ENCODE data around the gene DPEP2. TPM values are rescaled to one million over a fixed set of nuclear protein-coding genes. Genes with fewer than 3 reads are reported as not detected.

The DPEP2 gene
- total and polyA plus RNA-seq, 5 experiments from 2014 or later, result 29.0 to 157 (median 47.9) TPM

DNA sequence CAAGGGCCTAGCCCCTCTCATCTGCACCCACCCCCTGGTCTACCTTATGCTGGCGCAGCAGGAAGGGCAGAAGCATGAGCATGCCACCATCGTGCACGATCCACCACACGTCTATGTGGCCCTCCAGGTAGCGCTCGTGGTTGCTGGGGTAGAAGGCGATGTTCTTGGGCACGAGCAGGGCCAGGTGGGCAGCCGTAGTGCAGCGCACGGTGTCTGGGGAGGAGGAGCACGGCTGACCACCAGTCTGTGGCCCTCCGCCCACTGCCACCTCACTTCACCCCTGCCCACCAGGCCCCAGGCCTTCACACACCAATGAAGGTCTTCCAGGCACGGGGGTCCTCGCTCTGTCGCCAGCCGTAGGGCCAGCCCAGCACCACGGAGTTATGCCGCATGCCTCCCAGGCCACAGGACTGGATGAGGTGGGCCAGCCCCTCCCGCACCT lies 53.1 kb downstream of the DPEP2 start:
- POLR2A ChIA-PET, result interaction anchor here (0.9 to 1.1 kb wide), 2 partner anchors 10 to 18 kb away, joined by 3 to 4 read pairs; partner anchors contain the start of gene PSMB10
- peak overlapping the region in 2 of 10 donors; percentile 13 to 43 for H3K27ac Mint-ChIP-seq

DNA sequence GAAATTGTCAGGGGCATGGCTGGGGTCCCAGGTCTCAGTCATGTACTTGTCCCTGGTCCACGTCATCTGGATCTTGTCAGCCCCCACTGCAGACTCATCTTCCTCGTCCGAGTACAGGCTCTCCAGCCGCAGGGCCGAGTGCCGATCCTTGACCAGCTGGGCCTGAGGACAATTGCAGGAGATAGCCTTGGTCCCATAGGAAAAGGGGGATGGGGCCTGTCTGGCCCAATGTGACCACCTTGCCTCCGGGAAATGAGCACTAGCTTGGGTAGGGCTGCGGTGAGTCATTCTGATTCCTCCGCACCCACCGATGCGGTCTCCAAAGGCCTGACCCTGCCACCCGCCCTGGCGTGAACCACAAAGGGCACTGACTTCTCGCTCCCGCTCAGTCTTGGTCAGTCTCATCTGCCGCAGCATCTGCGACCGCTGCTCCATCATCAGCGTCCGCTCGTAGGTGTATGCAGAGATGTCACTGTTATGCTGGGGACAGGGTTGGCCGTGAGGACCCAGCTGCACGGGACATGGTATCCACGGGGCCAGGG lies 53.8 kb downstream of the DPEP2 start:
- Mint-ChIP-seq H3K36me3 (peaks cover 0 to 3% (median 1%) of the 10 kb centered on the region in 3 donors), H3K27ac (no peak overlapping the region), H3K4me1 (peaks cover 11 to 17% (median 14%) of the 10 kb centered on the region in 4 donors), H3K9me3 (no peaks in the 10 kb centered on the region), H3K4me3 (no peak overlapping the region), H3K27me3 (no peaks in the 10 kb centered on the region)
- ATAC-seq (no peak), DNase-seq (no peak)
- POLR2A ChIA-PET, result interaction anchor here (0.7 to 0.9 kb wide), 2 partner anchors 9 to 72 kb away, joined by 3 to 4 read pairs; partner anchors contain the start of gene PSMB10

More for the DNA sequence above, 53.1 kb downstream of the DPEP2 start:
- no peaks in the 10 kb centered on the region for H3K9me3 Mint-ChIP-seq
- ATAC-seq (no peak), DNase-seq (no peak)
- peaks cover 0 to 3% (median 1%) of the 10 kb centered on the region in 3 donors for H3K36me3 Mint-ChIP-seq
- no peak overlapping the region for H3K4me3 Mint-ChIP-seq
- H3K4me1 Mint-ChIP-seq, result peaks cover 9 to 16% (median 12%) of the 10 kb centered on the region in 4 donors
- H3K27me3 Mint-ChIP-seq, result no peaks in the 10 kb centered on the region

DNA sequence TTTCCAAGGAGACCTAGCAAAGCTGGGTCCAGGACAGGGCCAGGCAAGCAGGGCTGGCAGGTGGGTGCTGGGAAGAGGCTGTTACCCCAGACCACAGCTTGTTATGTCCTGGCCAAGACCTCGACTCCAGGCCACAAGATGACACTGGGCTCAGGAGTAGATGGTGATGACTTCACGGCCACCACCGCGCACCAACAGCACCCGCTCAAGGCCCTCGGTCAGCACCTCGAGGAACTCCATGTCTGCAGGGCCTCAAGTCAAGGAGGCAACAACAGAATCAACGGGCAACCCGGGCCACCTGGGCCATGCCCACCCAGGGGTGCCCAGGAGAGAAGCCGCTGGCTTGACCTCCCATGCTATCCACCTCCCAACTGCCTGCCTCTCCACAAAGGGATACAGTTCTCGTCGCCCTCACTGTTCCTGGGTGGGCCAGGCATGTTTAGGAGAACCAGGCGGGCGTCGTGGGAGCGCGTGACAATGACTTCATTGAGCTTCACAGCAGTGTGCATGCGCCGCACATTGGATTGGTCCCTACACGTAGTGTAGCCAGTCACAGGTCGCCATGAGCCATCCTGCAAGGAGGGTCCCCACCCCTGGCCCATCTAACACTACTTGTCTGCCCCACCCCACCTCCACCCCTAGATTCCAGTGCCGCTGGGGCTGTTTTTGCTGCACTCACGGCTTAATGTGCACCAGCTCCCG lies 54.4 kb downstream of the DPEP2 start:
- Mint-ChIP-seq H3K27ac (no peak overlapping the region), H3K9me3 (no peaks in the 10 kb centered on the region), H3K4me3 (no peak overlapping the region), H3K4me1 (peaks cover 14 to 24% (median 20%) of the 10 kb centered on the region in 4 donors), H3K36me3 (peaks cover 0 to 3% (median 1%) of the 10 kb centered on the region in 3 donors), H3K27me3 (no peaks in the 10 kb centered on the region)
- ATAC-seq (no peak), DNase-seq (no peak)
- POLR2A ChIA-PET, result interaction anchor here (0.7 to 1.2 kb wide), 3 partner anchors 9 to 71 kb away, joined by 3 to 4 read pairs (median 3); no protein-coding TSS in a partner anchor

DNA sequence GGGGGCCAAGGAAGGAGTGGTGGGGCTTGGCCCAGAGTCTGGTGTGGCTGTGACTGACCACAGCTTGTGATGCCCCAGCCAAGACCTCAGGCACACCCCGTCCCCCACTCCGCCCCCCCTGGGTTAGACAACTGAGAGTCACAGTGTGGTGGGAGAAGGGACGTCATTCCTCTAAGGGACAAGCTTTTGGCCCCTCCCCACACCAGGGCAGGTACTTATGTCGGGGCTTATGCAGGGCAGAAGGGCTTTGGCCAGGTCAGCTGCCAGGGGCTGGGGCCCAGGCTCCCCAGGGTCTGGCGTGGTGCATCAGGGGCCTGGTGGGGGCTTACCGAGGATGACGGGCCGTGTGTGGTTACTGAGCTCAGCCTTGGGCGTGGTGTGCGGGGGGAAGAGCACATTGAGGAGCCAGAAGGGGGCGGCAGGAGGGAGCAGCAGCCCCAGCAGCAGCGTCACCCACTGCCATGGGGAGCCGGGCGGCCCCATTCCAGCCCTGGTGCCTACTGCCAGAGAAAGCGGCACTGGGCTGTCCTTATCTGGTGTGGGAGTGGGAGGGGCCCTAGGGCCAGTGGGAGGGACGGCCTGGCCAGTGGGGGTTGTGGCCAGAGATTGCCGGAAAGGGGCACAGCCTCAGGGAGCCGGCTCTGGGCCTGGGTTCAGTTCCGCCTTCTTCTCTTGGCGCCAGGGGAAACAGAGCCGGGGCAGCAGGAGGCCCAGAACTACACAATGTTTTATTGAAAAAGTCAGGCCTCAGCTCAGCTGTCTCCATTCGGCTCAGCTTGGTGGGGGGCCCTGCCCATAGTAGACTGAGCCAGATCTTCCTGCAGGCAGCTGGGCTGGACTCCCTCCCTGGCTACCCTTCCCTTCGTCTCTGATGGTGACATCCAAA lies 55.4 kb downstream of the DPEP2 start, which contains the start of gene LCAT:
LCAT (minus strand) TSS at position 502 of the 886 bp plus-strand sequence; CDS start at position 483, 19 bp downstream.
- peak within 1 kb of the TSS in 2 of 10 donors; percentile 5 to 65 for H3K27ac Mint-ChIP-seq
- ATAC-seq (no peak), DNase-seq (no peak)
- no peaks in the 10 kb centered on the region for H3K9me3 Mint-ChIP-seq
- H3K27me3 Mint-ChIP-seq, result no peaks in the 10 kb centered on the region
- H3K4me3 Mint-ChIP-seq, result no peak within 1 kb of the TSS
- H3K36me3 Mint-ChIP-seq, result peaks cover 0 to 3% (median 1%) of the 10 kb centered on the region in 3 donors
- POLR2A ChIA-PET, result interaction anchor here (0.9 to 1.2 kb wide), 2 partner anchors 8 to 17 kb away, joined by 3 to 4 read pairs; no protein-coding TSS in a partner anchor
- H3K4me1 Mint-ChIP-seq, result peaks cover 17 to 32% (median 28%) of the 10 kb centered on the region in 4 donors

DNA sequence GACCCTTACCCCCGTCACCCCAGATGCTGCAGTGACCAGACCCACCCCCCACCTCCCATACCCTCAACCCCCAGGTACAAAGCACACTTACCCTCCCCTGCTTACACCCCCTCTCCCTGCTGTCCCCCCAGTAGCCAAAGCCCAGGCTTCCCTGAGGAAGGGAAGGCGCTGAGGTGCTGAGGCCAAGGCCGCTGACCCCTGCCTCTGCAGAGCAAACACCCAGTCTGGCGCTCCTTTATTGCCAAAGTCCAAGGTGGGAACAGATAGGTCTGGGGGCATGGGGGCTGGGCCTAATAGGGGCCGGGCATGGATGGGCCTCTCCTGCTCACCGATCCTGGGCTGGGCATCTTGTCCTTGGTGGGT lies 56.0 kb downstream of the DPEP2 start:
- peaks cover 16 to 33% (median 29%) of the 10 kb centered on the region in 4 donors for H3K4me1 Mint-ChIP-seq

DNA sequence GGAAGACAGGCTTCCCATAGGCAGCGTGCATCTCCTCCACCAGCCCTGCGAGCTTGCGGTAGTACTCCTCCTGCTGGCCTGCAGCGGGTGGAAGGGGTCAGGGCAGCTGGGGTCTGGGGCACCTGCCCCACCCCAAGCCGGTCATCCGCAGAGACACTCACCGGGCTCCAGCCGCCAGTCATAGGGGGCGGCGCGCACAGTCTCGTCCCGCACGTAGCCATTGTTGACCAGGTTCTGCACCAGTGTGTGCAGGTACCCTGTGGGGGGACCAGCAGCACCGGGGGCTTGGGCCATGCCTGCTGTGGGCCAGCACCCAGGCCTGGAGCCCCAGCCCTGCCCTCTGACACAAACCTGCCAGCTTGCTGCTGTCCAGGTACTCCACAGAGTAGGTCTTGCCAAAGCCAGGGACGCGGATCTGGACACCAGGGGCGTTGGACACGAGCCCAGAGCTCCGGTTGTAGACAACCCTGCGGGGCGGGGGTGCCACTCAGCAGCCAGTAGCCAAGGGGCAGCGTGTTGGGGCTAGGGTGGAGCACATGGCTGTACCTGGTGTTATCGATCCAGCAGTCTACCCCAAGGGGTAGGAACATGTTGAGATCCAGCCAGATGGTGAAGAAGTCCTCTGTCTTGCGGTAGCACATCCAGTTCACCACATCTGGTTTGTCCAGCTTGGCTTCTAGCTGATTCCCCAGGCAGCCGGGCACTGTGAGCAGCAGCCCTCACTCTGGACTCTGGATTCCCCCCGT lies 56.6 kb downstream of the DPEP2 start:
- H3K9me3 Mint-ChIP-seq, result no peaks in the 10 kb centered on the region
- POLR2A ChIA-PET, result interaction anchor here (0.6 to 1.7 kb wide), 4 partner anchors 11 to 344 kb away, joined by 3 to 7 read pairs (median 4); partner anchors contain the start of gene CTRL
- ATAC-seq, result no peak
- H3K4me3 Mint-ChIP-seq, result no peak overlapping the region
- no peaks in the 10 kb centered on the region for H3K27me3 Mint-ChIP-seq
- no peak for DNase-seq
- peaks cover 14 to 33% (median 29%) of the 10 kb centered on the region in 4 donors for H3K4me1 Mint-ChIP-seq
- H3K36me3 Mint-ChIP-seq, result peaks cover 0 to 3% (median 1%) of the 10 kb centered on the region in 3 donors
- H3K27ac Mint-ChIP-seq, result peak overlapping the region in 2 of 10 donors; percentile 76 to 90

More for the DNA sequence above, 56.0 kb downstream of the DPEP2 start:
- Mint-ChIP-seq H3K36me3 (peaks cover 0 to 3% (median 1%) of the 10 kb centered on the region in 3 donors), H3K4me3 (no peak overlapping the region), H3K9me3 (no peaks in the 10 kb centered on the region), H3K27ac (no peak overlapping the region), H3K27me3 (no peaks in the 10 kb centered on the region)
- ATAC-seq (no peak), DNase-seq (no peak)
- POLR2A ChIA-PET, result no interaction called here

DNA sequence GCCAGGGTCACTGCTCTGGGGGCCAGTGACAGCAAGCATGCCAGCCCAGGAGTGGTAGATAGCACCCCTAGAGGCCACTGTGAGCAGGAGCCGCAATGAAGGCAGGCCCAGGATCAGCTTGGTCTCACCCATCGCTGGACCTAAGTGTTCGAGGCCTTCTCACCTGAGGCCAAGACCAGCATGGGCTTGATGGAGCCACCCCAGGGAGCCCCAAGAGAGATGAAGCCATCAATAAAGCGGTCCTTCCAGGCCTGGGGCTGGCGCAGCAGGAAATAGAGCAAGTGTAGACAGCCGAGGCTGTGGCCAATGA lies 57.1 kb downstream of the DPEP2 start:
- Mint-ChIP-seq H3K27ac (peak overlapping the region in 8 of 10 donors; percentile 46 to 90 (median 72)), H3K36me3 (peaks cover 0 to 3% (median 1%) of the 10 kb centered on the region in 3 donors), H3K4me3 (peak overlapping the region in 1 of 10 donors; percentile 20), H3K4me1 (peaks cover 18 to 37% (median 33%) of the 10 kb centered on the region in 4 donors), H3K27me3 (no peaks in the 10 kb centered on the region), H3K9me3 (no peaks in the 10 kb centered on the region)
- DNase-seq (peak in 3 of 10 donors; percentile 22 to 36 (median 29)), ATAC-seq (peak; percentile 37 to 41)
- POLR2A ChIA-PET, result interaction anchor here (0.6 to 1.7 kb wide), 5 partner anchors 10 to 344 kb away, joined by 3 to 7 read pairs (median 3); partner anchors contain the start of gene CTRL

DNA sequence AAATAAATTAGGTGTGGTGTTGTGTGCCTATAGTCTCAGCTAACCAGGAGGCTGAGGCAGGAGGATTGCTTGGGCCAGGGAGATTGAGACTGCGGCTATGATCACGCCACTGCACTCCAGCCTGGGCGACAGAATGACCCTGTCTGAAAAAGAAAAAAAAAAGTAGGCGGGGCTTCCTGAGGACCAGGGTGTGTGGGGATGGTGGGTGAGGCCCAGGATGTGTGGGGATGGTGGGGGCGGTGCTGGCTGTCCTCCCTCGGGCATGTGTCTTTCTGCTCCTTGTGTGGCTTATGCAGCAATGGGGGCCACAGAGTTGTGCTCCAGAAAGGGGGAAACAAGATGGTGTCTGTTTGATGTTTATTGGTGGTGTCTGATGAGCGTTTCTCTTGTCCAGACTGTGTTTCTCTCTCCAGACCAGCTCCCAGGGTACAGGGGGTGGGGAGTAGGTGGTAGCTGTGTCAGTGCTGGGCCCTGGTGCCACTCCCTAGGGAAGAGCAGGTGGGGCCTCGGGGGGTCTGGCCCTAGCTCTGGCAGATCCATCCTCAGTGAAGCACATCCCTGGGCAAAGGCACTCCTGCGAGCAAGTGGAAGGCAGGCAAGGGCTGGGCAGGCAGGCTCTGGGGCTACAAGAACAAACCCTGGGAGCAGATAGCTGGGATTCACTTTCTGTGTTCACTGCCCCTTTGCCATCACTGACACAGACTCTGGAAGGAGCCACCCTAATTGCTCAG lies 57.6 kb downstream of the DPEP2 start:
- ATAC-seq (no peak), DNase-seq (no peak)
- Mint-ChIP-seq H3K27me3 (no peaks in the 10 kb centered on the region), H3K4me1 (peaks cover 23 to 42% (median 38%) of the 10 kb centered on the region in 4 donors), H3K27ac (peak overlapping the region in 9 of 10 donors; percentile 34 to 95 (median 74)), H3K4me3 (peak overlapping the region in 1 of 10 donors; percentile 60), H3K36me3 (peaks cover 0 to 3% (median 1%) of the 10 kb centered on the region in 3 donors), H3K9me3 (no peaks in the 10 kb centered on the region)
- POLR2A ChIA-PET, result interaction anchor here (0.6 to 1.7 kb wide), 6 partner anchors 10 to 345 kb away, joined by 3 to 7 read pairs (median 4); partner anchors contain the start of gene CTRL

DNA sequence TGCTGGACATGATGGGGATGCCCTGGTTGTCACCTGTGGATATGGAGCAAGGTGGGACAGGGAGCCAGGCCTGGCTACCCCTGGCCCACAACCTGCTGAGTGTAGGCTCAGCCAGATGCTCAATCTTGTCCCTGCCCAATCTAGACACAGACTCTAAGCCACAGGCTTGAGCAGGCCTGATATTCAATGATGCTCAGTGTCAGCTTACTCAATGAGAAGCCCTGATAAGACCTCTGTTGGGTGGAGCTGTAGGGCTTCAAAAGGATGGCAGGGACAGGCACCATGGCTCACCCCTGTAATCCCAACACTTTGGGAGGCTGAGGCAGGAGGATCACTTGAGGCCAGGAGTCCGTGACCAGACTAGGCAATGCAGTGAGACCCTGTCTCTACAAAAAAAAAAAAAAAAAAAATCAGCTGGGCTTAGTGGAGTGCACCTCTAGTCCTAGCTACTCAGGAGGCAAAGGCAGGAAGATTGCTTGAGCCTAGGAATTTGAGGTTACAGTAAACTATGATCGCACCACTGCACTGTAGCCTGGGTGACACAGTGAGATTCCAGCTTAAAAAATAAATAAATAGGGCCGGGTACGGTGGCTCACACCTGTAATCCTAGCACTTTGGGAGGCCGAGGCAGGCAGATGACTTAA lies 58.7 kb downstream of the DPEP2 start:
- no peaks in the 10 kb centered on the region for H3K27me3 Mint-ChIP-seq
- ATAC-seq (no peak), DNase-seq (no peak)
- H3K4me3 Mint-ChIP-seq, result peak overlapping the region; percentile 50 to 86 (median 70)
- peak overlapping the region; percentile 84 to 95 (median 92) for H3K27ac Mint-ChIP-seq
- POLR2A ChIA-PET, result interaction anchor here (0.6 to 2.0 kb wide), 12 partner anchors 9 to 437 kb away, joined by 3 to 6 read pairs (median 3); partner anchors contain the start of genes SLC12A4 and TSNAXIP1
- peaks cover 26 to 41% (median 39%) of the 10 kb centered on the region in 4 donors for H3K4me1 Mint-ChIP-seq
- H3K9me3 Mint-ChIP-seq, result no peaks in the 10 kb centered on the region
- H3K36me3 Mint-ChIP-seq, result peaks cover 4 to 7% (median 5%) of the 10 kb centered on the region in 3 donors
